ENCODE data around the gene LEFTY2. TPM values are rescaled to one million over a fixed set of nuclear protein-coding genes. Genes with fewer than 3 reads are reported as not detected.

The LEFTY2 gene
- total and polyA plus RNA-seq, 2 donors (not counting 1 experiment from before 2014, with no cell fraction given) = 0.21 TPM; not detected in 1

DNA sequence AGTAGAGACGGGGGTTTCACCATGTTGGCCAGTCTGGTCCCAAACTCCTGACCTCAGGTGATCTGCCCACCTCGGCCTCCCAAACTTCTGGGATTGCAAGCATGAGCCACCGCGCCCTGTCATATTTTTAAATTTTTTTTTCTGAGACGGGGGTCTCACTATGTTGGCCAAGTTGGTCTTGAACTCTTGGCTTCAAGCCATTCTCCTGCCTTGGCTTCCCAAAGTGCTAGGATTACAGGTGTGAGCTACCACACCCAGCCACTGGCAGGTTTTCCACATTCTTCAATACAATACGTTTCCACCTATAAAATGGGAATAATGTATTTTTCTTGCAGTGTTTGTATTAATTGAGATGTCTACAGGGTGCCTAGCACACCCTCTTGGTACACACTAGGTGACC, 48.7 kb downstream of the LEFTY2 start:
- H3K36me3 ChIP-seq (replicated peaks in 1 of 2; ENCODE audit: control extremely low read depth in 1 of 2, control insufficient read depth in 1 of 2, extremely low read depth in 1 of 2, insufficient read depth in 2 of 2, low read length in 1 of 2) = no peaks in the 10 kb centered on the region
- Mint-ChIP-seq H3K27me3 (peaks cover 3% of the 10 kb centered on the region), H3K9me3 (ENCODE audit: insufficient read depth) (no peaks in the 10 kb centered on the region), H3K4me3 (no peak overlapping the region), H3K4me1 (peaks cover 15% of the 10 kb centered on the region), H3K27ac (no peak overlapping the region)
- H2AFZ ChIP-seq (ENCODE audit: insufficient read depth, low read depth, low read length, poor library complexity, severe bottlenecking) = no peak overlapping the region
- H3K4me3 ChIP-seq (ENCODE audit: control extremely low read depth in 1 of 5, extremely low read depth in 1 of 5, insufficient read depth in 1 of 5, low read depth in 2 of 5, low read length in 4 of 5) = no peak overlapping the region
- H3K4me1 ChIP-seq (ENCODE audit: control insufficient read depth in 2 of 2, insufficient read depth in 2 of 2, low read length in 2 of 2) = peaks cover 17 to 18% of the 10 kb centered on the region in 2 donors
- H3K4me2 ChIP-seq (replicated peaks; ENCODE audit: low read depth, low read length, poor library complexity, severe bottlenecking) = no peak overlapping the region
- intact Hi-C loops (cut with micrococcal nuclease) = no loop called here
- CTCF ChIA-PET = interaction anchor here (1.3 to 1.8 kb wide), 2 partner anchors 11 to 13 kb away, joined by 3 to 4 read pairs; no protein-coding TSS in a partner anchor
- H3K79me2 ChIP-seq (ENCODE audit: control insufficient read depth, insufficient read depth, low read length) = peaks cover 4% of the 10 kb centered on the region
- H3K27ac ChIP-seq (ENCODE audit: low read length in 2 of 2) = no peak overlapping the region
- ATAC-seq (ENCODE audit: low read depth) (no peak), DNase-seq (no peak)
- TF ChIP-seq, protein P1, sequence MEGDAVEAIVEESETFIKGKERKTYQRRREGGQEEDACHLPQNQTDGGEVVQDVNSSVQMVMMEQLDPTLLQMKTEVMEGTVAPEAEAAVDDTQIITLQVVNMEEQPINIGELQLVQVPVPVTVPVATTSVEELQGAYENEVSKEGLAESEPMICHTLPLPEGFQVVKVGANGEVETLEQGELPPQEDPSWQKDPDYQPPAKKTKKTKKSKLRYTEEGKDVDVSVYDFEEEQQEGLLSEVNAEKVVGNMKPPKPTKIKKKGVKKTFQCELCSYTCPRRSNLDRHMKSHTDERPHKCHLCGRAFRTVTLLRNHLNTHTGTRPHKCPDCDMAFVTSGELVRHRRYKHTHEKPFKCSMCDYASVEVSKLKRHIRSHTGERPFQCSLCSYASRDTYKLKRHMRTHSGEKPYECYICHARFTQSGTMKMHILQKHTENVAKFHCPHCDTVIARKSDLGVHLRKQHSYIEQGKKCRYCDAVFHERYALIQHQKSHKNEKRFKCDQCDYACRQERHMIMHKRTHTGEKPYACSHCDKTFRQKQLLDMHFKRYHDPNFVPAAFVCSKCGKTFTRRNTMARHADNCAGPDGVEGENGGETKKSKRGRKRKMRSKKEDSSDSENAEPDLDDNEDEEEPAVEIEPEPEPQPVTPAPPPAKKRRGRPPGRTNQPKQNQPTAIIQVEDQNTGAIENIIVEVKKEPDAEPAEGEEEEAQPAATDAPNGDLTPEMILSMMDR (IDR thresholded peaks at IDR 0.05) = no peak
- no peak for TF ChIP-seq EZH2 (IDR thresholded peaks at IDR 0.05; ENCODE audit: borderline replicate concordance, insufficient read depth, low read depth, low read length, poor library complexity, severe bottlenecking)
- no peaks in the 10 kb centered on the region for H3K9me3 ChIP-seq (ENCODE audit: control extremely low read depth in 1 of 3, control insufficient read depth in 2 of 3, insufficient read depth in 1 of 3, low read length in 2 of 3)
- H4K20me1 ChIP-seq (ENCODE audit: control insufficient read depth, insufficient read depth, low read length, poor library complexity, severe bottlenecking) = no peaks in the 10 kb centered on the region
- H3K27me3 ChIP-seq (replicated peaks in 1 of 4; ENCODE audit: control extremely low read depth in 1 of 4, control insufficient read depth in 3 of 4, insufficient read depth in 4 of 4, low read length in 3 of 4) = no peaks in the 10 kb centered on the region
- 95% methylated on average over 3 of the region's 6 CpGs for WGBS (ENCODE audit: insufficient coverage)
- no peak overlapping the region for H3K9ac ChIP-seq (ENCODE audit: low read length)
- POLR2A ChIA-PET = interaction anchor here (1.5 kb wide), 1 partner anchor 10 kb away, joined by 4 read pairs; the partner anchor contains the start of gene TMEM63A

DNA sequence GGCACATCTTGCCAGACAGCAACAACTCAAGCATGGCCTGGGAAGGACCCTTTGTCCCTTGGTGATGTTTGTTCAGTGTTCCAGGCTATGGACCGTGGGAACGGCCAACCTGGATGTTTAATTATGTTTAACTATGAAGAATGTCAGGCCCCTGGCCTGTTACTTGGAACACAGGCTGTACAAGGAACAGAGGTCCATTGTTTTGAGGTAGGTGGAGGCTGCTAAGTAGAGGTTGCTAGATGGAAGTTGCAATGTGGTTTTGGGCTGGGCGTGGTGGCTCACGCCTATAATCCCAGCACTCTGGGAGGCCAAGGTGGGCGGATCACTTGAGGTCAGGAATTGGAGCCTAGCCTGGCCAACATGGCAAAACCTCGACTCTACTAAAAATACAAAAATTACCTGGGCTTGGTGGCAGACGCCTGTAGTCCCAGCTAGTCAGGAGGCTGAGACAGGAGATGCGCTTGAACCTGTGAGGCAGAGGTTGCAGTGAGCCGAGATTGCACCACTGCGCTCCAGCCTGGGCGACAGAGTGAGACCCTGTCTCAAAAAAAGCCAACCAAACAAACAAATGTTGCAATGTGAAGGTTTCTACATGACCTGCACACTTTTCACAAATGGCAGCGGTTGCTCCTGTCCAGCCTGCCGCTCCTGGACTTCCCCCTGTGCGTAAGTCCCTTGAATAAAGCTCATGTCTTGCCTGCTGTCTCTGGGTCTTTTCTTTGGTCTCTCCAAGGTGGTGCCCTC, 49.6 kb downstream of the LEFTY2 start:
- Histone ChIP-seq H3K4me2 (replicated peaks; ENCODE audit: low read depth, low read length, poor library complexity, severe bottlenecking) (no peak overlapping the region), H3K9me3 (ENCODE audit: control extremely low read depth in 1 of 3, control insufficient read depth in 2 of 3, insufficient read depth in 1 of 3, low read length in 2 of 3) (no peaks in the 10 kb centered on the region), H3K79me2 (ENCODE audit: control insufficient read depth, insufficient read depth, low read length) (peaks cover 4% of the 10 kb centered on the region), H3K9ac (ENCODE audit: low read length) (no peak overlapping the region), H3K4me1 (ENCODE audit: control insufficient read depth in 2 of 2, insufficient read depth in 2 of 2, low read length in 2 of 2) (peaks cover 8% of the 10 kb centered on the region in 2 donors), H3K27me3 (replicated peaks in 1 of 4; ENCODE audit: control extremely low read depth in 1 of 4, control insufficient read depth in 3 of 4, insufficient read depth in 4 of 4, low read length in 3 of 4) (no peaks in the 10 kb centered on the region), H3K27ac (ENCODE audit: low read length in 2 of 2) (no peak overlapping the region), H2AFZ (ENCODE audit: insufficient read depth, low read depth, low read length, poor library complexity, severe bottlenecking) (no peak overlapping the region), H3K36me3 (replicated peaks in 1 of 2; ENCODE audit: control extremely low read depth in 1 of 2, control insufficient read depth in 1 of 2, extremely low read depth in 1 of 2, insufficient read depth in 2 of 2, low read length in 1 of 2) (no peaks in the 10 kb centered on the region), H4K20me1 (ENCODE audit: control insufficient read depth, insufficient read depth, low read length, poor library complexity, severe bottlenecking) (no peaks in the 10 kb centered on the region), H3K4me3 (ENCODE audit: control extremely low read depth in 1 of 5, extremely low read depth in 1 of 5, insufficient read depth in 1 of 5, low read depth in 2 of 5, low read length in 4 of 5) (no peak overlapping the region)
- CTCF ChIA-PET = interaction anchor here (0.9 to 1.8 kb wide), 3 partner anchors 8 to 12 kb away, joined by 3 to 4 read pairs (median 3); no protein-coding TSS in a partner anchor
- H3K27me3 Mint-ChIP-seq = peaks cover 3% of the 10 kb centered on the region
- DNase-seq = no peak
- H3K4me1 Mint-ChIP-seq = peaks cover 6% of the 10 kb centered on the region
- TF ChIP-seq, protein P1 (IDR thresholded peaks at IDR 0.05) = no peak
- no peak for TF ChIP-seq EZH2 (IDR thresholded peaks at IDR 0.05; ENCODE audit: borderline replicate concordance, insufficient read depth, low read depth, low read length, poor library complexity, severe bottlenecking)
- no peaks in the 10 kb centered on the region for H3K9me3 Mint-ChIP-seq (ENCODE audit: insufficient read depth)
- POLR2A ChIA-PET = no interaction called here
- ATAC-seq (ENCODE audit: low read depth) = no peak
- no peak overlapping the region for H3K27ac Mint-ChIP-seq
- no peak overlapping the region for H3K4me3 Mint-ChIP-seq
- 97% methylated on average over 11 of the region's 14 CpGs for WGBS (ENCODE audit: insufficient coverage)
- intact Hi-C loops (cut with micrococcal nuclease) = no loop called here
